ENCODE measurements around the gene MAP3K1.

DNA sequence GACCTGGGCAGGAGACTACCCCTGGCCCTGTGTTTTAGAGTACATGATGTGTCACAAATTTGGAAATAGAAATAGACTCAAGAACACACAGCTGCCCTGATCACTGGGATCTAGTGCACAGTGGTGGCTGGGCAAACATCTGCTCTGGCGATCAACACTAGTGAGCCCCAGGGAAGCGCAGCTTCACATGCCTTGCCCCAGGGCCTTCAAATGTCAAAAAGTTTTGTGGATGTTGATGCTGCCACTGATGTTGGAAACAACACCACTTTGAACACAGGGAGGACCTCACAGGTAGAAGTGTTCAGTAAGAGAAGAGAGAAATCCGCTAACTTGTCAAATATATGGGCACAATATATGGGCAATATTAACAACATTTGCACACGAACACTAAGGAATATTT lies 7.1 kb upstream of the MAP3K1 start:
- TF ChIP-seq, protein P1, sequence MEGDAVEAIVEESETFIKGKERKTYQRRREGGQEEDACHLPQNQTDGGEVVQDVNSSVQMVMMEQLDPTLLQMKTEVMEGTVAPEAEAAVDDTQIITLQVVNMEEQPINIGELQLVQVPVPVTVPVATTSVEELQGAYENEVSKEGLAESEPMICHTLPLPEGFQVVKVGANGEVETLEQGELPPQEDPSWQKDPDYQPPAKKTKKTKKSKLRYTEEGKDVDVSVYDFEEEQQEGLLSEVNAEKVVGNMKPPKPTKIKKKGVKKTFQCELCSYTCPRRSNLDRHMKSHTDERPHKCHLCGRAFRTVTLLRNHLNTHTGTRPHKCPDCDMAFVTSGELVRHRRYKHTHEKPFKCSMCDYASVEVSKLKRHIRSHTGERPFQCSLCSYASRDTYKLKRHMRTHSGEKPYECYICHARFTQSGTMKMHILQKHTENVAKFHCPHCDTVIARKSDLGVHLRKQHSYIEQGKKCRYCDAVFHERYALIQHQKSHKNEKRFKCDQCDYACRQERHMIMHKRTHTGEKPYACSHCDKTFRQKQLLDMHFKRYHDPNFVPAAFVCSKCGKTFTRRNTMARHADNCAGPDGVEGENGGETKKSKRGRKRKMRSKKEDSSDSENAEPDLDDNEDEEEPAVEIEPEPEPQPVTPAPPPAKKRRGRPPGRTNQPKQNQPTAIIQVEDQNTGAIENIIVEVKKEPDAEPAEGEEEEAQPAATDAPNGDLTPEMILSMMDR (conservative IDR thresholded peaks at IDR 0.05): no peak
- no peak for TF ChIP-seq EZH2 (IDR thresholded peaks at IDR 0.05; ENCODE audit: low read depth)
